Gastroesophageal sphincter (tissue), 3 donors: ENCODE measurements around the gene NTN3.

Source experiments
- POLR2A ChIP-seq, 2 donors: fragments of 450-650 bp; IDR thresholded peaks; one replicate each; pipeline ENCODE4 v1.6.1; 2017; ENCODE audit warnings: antibody characterized with exemption in 2 of 2, mild to moderate bottlenecking in 2 of 2, moderate library complexity in 1 of 2
- POLR2AphosphoS5 ChIP-seq: sonication (generic); formaldehyde crosslinking; IDR thresholded peaks from one replicate; pipeline ENCODE4 v1.6.1; 2017; ENCODE audit warnings: antibody characterized with exemption
- TF ChIP-seq, protein P1 (sequence below), 4 experiments: fragments of 200-600 bp in 2 of 4; fragments of 450-650 bp in 2 of 4; sonication (generic) in 1 of 4; IDR thresholded peaks; one replicate each; pipeline ENCODE4 v1.5.1; 2017 to 2019; ENCODE audit warnings: antibody characterized with exemption in 4 of 4, mild to moderate bottlenecking in 2 of 4, moderate library complexity in 2 of 4

DNA sequence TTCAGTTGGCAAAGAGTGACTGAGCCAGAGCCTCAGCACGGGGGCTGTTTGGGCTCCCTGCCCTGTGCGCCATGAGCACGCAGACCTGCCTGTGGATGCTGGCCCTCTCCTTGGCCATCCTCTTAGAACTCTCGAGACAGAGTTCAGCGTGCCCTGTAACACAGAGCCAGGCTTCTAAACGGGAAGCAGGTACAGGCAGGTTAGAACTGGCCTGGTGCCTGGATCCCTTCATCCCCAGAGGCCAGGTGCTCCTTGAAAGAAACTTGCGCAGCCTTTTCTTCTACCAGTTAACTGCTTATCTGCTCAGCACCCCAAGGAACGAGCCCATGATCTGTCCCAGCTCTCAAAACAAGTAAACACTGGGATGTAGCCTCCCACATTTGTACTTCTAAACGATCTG is 35.0 kb upstream of the NTN3 start:
- TF ChIP-seq, protein P1, sequence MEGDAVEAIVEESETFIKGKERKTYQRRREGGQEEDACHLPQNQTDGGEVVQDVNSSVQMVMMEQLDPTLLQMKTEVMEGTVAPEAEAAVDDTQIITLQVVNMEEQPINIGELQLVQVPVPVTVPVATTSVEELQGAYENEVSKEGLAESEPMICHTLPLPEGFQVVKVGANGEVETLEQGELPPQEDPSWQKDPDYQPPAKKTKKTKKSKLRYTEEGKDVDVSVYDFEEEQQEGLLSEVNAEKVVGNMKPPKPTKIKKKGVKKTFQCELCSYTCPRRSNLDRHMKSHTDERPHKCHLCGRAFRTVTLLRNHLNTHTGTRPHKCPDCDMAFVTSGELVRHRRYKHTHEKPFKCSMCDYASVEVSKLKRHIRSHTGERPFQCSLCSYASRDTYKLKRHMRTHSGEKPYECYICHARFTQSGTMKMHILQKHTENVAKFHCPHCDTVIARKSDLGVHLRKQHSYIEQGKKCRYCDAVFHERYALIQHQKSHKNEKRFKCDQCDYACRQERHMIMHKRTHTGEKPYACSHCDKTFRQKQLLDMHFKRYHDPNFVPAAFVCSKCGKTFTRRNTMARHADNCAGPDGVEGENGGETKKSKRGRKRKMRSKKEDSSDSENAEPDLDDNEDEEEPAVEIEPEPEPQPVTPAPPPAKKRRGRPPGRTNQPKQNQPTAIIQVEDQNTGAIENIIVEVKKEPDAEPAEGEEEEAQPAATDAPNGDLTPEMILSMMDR (IDR thresholded peaks at IDR 0.05): no peak
- TF ChIP-seq POLR2A (IDR thresholded peaks at IDR 0.05) (no peak), POLR2AphosphoS5 (no peak)
